H1 (cell line): ENCODE measurements around the gene WDR27. TPM values are rescaled to one million over a fixed set of nuclear protein-coding genes. Genes with fewer than 3 reads are reported as not detected.

ENCODE experiments used
- CTCF ChIA-PET: fragments of 300-600 bp; sonication (Branson Sonifier 250); formaldehyde crosslinking; loops from one replicate; lab custom pipeline; 2021; ENCODE audit not compliant: partially characterized antibody; lab: Charles Lee
- POLR2A ChIA-PET: fragments of 300-600 bp; sonication (Branson Sonifier 250); formaldehyde crosslinking; loops from one replicate; lab custom pipeline; 2021; ENCODE audit warnings: inconsistent platforms; ENCODE audit not compliant: partially characterized antibody; lab: Charles Lee
- DNase-seq, 2 experiments: peaks; one replicate each; pipeline versions ENCODE4 v3.0.0 to v3.0.0-alpha.2; 2010 to 2022; ENCODE audit warnings: low spot score in 2 of 2, low read depth in 1 of 2, mixed read lengths in 1 of 2
- FAIRE-seq: peaks from 2 replicates; lab custom pipeline; 2011; peaks lifted over from hg19 to GRCh38; lab: Jason Lieb, UNC
- H2AFZ ChIP-seq: 2 replicates; pipeline ENCODE4 v1.8.1; 2012; ENCODE audit warnings: low read length, inconsistent platforms
- H2AK5ac ChIP-seq: 2 replicates; pipeline ENCODE4 v1.6.1; 2013; ENCODE audit warnings: low read depth, low read length
- H2BK120ac ChIP-seq: replicated peaks from 2 replicates; pipeline ENCODE3; 2013; ENCODE audit warnings: low read depth, low read length, inconsistent platforms
- H2BK12ac ChIP-seq: 2 replicates; pipeline ENCODE4 v1.6.1; 2013; ENCODE audit warnings: low read depth, low read length
- H2BK15ac ChIP-seq: 2 replicates; pipeline ENCODE4 v1.6.1; 2013; ENCODE audit warnings: low read length
- H2BK20ac ChIP-seq: 2 replicates; pipeline ENCODE4 v1.6.1; 2013; ENCODE audit warnings: low read length
- H2BK5ac ChIP-seq: 2 replicates; pipeline ENCODE4 v1.6.1; 2013; ENCODE audit warnings: low read depth, low read length
- H3K14ac ChIP-seq: 2 replicates; pipeline ENCODE4 v1.6.1; 2013; ENCODE audit warnings: inconsistent platforms; ENCODE audit not compliant: insufficient read length
- H3K18ac ChIP-seq: 2 replicates; pipeline ENCODE4 v1.6.1; 2013; ENCODE audit warnings: low read length; ENCODE audit errors: extremely low read depth
- H3K23ac ChIP-seq: 2 replicates; pipeline ENCODE4 v1.6.1; 2013; ENCODE audit warnings: inconsistent platforms; ENCODE audit not compliant: insufficient read length
- H3K23me2 ChIP-seq: 2 replicates; pipeline ENCODE4 v1.6.1; 2013; ENCODE audit warnings: low read depth, low read length
- H3K27ac ChIP-seq: 2 replicates; pipeline ENCODE4 v1.6.1; 2011; ENCODE audit warnings: low read depth, low read length, inconsistent platforms
- H3K27me3 ChIP-seq, 4 experiments: replicated peaks in 1 of 4; 1 replicate in 1 of 4; 2 replicates in 3 of 4; pipeline versions ENCODE4 v1.6.1 to v1.8.1; 2011 to 2013; ENCODE audit warnings: low read length in 3 of 4, mild to moderate bottlenecking in 3 of 4, inconsistent platforms in 2 of 4, mixed read lengths in 2 of 4, moderate library complexity in 1 of 4; ENCODE audit not compliant: control insufficient read depth in 3 of 4, insufficient read depth in 3 of 4; ENCODE audit errors: extremely low read depth in 1 of 4
- H3K36me3 ChIP-seq, 4 experiments: 2 replicates each; pipeline versions ENCODE4 v1.6.1 to v1.8.1; 2011 to 2013; ENCODE audit warnings: mild to moderate bottlenecking in 4 of 4, low read length in 3 of 4, moderate library complexity in 2 of 4, control low read depth in 1 of 4, inconsistent platforms in 1 of 4; ENCODE audit not compliant: insufficient read depth in 4 of 4, control insufficient read depth in 2 of 4
- H3K4ac ChIP-seq: replicated peaks from 2 replicates; pipeline ENCODE3; 2013; ENCODE audit warnings: low read length, low read depth, mixed read lengths, inconsistent platforms; ENCODE audit not compliant: insufficient read length
- H3K4me1 ChIP-seq, 4 experiments: replicated peaks in 1 of 4; 1 replicate in 1 of 4; 2 replicates in 3 of 4; pipeline versions ENCODE4 v1.6.1 to v1.8.1; 2011 to 2013; ENCODE audit warnings: low read length in 3 of 4, inconsistent platforms in 2 of 4, mixed read lengths in 1 of 4; ENCODE audit not compliant: insufficient read depth in 4 of 4, control insufficient read depth in 3 of 4
- H3K4me2 ChIP-seq, 2 experiments: 2 replicates each; pipeline versions ENCODE4 v1.6.1 to v1.8.1; 2011 to 2013; ENCODE audit warnings: low read depth in 2 of 2, low read length in 2 of 2, control low read depth in 1 of 2, inconsistent platforms in 1 of 2, mild to moderate bottlenecking in 1 of 2; ENCODE audit not compliant: insufficient read depth in 1 of 2
- H3K4me3 ChIP-seq, 4 experiments: fragments of 200-600, 300-600 bp in 1 of 4; sonication (generic), shearing (Covaris generic), sonication (Bioruptor Twin) in 1 of 4; 2 replicates each; pipeline versions ENCODE4 v1.5.1 to v1.8.1; 2011 to 2016; ENCODE audit warnings: low read length in 4 of 4, low read depth in 3 of 4, control low read depth in 2 of 4, inconsistent platforms in 2 of 4, mild to moderate bottlenecking in 2 of 4, mixed read lengths in 1 of 4, moderate library complexity in 1 of 4; ENCODE audit not compliant: insufficient read depth in 2 of 4; ENCODE audit errors: extremely low read depth in 1 of 4
- H3K56ac ChIP-seq: replicated peaks from 2 replicates; pipeline ENCODE3; 2013; ENCODE audit warnings: low read depth, mild to moderate bottlenecking, mixed read lengths, low read length, inconsistent platforms; ENCODE audit not compliant: insufficient read length
- H3K79me1 ChIP-seq: 2 replicates; pipeline ENCODE4 v1.6.1; 2013; ENCODE audit warnings: low read depth, low read length, control low read depth
- H3K79me2 ChIP-seq, 2 experiments: 2 replicates each; pipeline versions ENCODE4 v1.6.1 to v1.8.1; 2012 to 2013; ENCODE audit warnings: low read length in 2 of 2, mild to moderate bottlenecking in 2 of 2, inconsistent platforms in 1 of 2; ENCODE audit not compliant: insufficient read depth in 2 of 2, control insufficient read depth in 1 of 2
- H3K9ac ChIP-seq, 4 experiments: replicated peaks in 1 of 4; 1 replicate in 1 of 4; 2 replicates in 3 of 4; pipeline versions ENCODE4 v1.6.1 to v1.8.1; 2011 to 2013; ENCODE audit warnings: low read depth in 3 of 4, low read length in 3 of 4, control low read depth in 2 of 4, mild to moderate bottlenecking in 2 of 4, moderate library complexity in 2 of 4, inconsistent platforms in 1 of 4; ENCODE audit errors: extremely low read depth in 1 of 4
- H3K9me3 ChIP-seq, 2 experiments: 2 replicates each; pipeline versions ENCODE4 v1.6.1 to v1.8.1; 2012 to 2013; ENCODE audit warnings: mild to moderate bottlenecking in 2 of 2, moderate library complexity in 2 of 2, control low read depth in 1 of 2, inconsistent platforms in 1 of 2, low read depth in 1 of 2, low read length in 1 of 2, mixed read lengths in 1 of 2; ENCODE audit not compliant: insufficient read depth in 2 of 2
- H4K20me1 ChIP-seq, 2 experiments: replicated peaks in 1 of 2; 2 replicates each; pipeline versions ENCODE3 to v1.8.1; 2011 to 2013; ENCODE audit warnings: inconsistent platforms in 2 of 2, low read length in 2 of 2, mild to moderate bottlenecking in 1 of 2; ENCODE audit not compliant: insufficient read depth in 2 of 2, control insufficient read depth in 1 of 2
- H4K5ac ChIP-seq: 2 replicates; pipeline ENCODE4 v1.6.1; 2013; ENCODE audit warnings: low read length, low read depth, mixed read lengths, inconsistent platforms; ENCODE audit not compliant: insufficient read length
- H4K8ac ChIP-seq: 2 replicates; pipeline ENCODE4 v1.8.0; 2013; ENCODE audit warnings: mild to moderate bottlenecking, moderate library complexity, low read length, inconsistent platforms; ENCODE audit not compliant: insufficient read depth; ENCODE audit errors: extremely low read depth
- H4K91ac ChIP-seq: replicated peaks from 2 replicates; pipeline ENCODE3; 2013; ENCODE audit warnings: low read length, mixed read lengths, inconsistent platforms; ENCODE audit not compliant: insufficient read length
- BRCA1 ChIP-seq: IDR thresholded peaks from 2 replicates; pipeline ENCODE4 v1.6.1; 2012; ENCODE audit warnings: low read depth, low read length, improper control_type of control experiment
- CHD2 ChIP-seq: IDR thresholded peaks from 2 replicates; pipeline ENCODE4 v1.6.1; 2012; ENCODE audit warnings: low read length, improper control_type of control experiment
- CREB1 ChIP-seq: IDR thresholded peaks from 2 replicates; pipeline ENCODE4 v1.6.1; 2012; ENCODE audit warnings: inconsistent platforms
- JUN ChIP-seq: IDR thresholded peaks from 2 replicates; pipeline ENCODE4 v1.6.1; 2011; ENCODE audit warnings: low read depth, mild to moderate bottlenecking, improper control_type of control experiment, low read length
- NANOG ChIP-seq: IDR thresholded peaks from 2 replicates; pipeline ENCODE4 v1.6.1; 2011; ENCODE audit warnings: low read length, low read depth, mild to moderate bottlenecking, inconsistent platforms; ENCODE audit not compliant: insufficient read depth, poor library complexity, severe bottlenecking
- PHF8 ChIP-seq: fragments of 200-600 bp; sonication (generic); conservative IDR thresholded peaks from 2 replicates; pipeline ENCODE4 v1.7.1; 2012; ENCODE audit warnings: low read depth, mild to moderate bottlenecking, inconsistent platforms, low read length, moderate library complexity
- POLR2A ChIP-seq, 2 experiments: IDR thresholded peaks; 1 replicate in 1 of 2; 2 replicates in 1 of 2; pipeline ENCODE4 v1.6.1; 2011; ENCODE audit warnings: low read depth in 2 of 2, low read length in 2 of 2, mild to moderate bottlenecking in 2 of 2; ENCODE audit errors: control extremely low read depth in 1 of 2
- POLR2AphosphoS5 ChIP-seq: IDR thresholded peaks from 2 replicates; pipeline ENCODE4 v1.6.1; 2011; ENCODE audit warnings: low read depth, low read length
- POU5F1 ChIP-seq: IDR thresholded peaks from 2 replicates; pipeline ENCODE4 v1.6.1; 2011; ENCODE audit warnings: low read depth, mild to moderate bottlenecking, low read length, moderate library complexity
- SIN3A ChIP-seq, 2 experiments: IDR thresholded peaks in 1 of 2; conservative IDR thresholded peaks in 1 of 2; 2 replicates each; pipeline ENCODE4 v1.6.1; 2011 to 2012; ENCODE audit warnings: low read length in 2 of 2, improper control_type of control experiment in 1 of 2, low read depth in 1 of 2, mild to moderate bottlenecking in 1 of 2
- SUZ12 ChIP-seq: fragments of 200-600 bp; sonication (generic); IDR thresholded peaks from 2 replicates; pipeline ENCODE4 v1.6.1; 2012; ENCODE audit warnings: mild to moderate bottlenecking, inconsistent platforms, low read length, moderate library complexity, mixed read lengths
- TCF12 ChIP-seq: IDR thresholded peaks from 2 replicates; pipeline ENCODE4 v1.6.1; 2011; ENCODE audit warnings: low read depth, mild to moderate bottlenecking, low read length
- WGBS, 2 experiments: shearing (Covaris generic) in 1 of 2; methylation state at CpG; one replicate each; pipeline versions ENCODE4 v1.1.6 to v1.1.7; 2013 to 2015; ENCODE audit warnings: low lambda C conversion rate in 2 of 2, mixed read lengths in 2 of 2, inconsistent platforms in 1 of 2, low coverage in 1 of 2, missing lambda C conversion rate in 1 of 2; ENCODE audit not compliant: insufficient replicate concordance in 2 of 2, insufficient coverage in 1 of 2, insufficient read length in 1 of 2; ENCODE audit errors: extremely low coverage in 1 of 2, missing lambda C conversion rate in 1 of 2; 5-methylcytosine and 5-hydroxymethylcytosine counted together
- polyA plus RNA-seq, 7 experiments: library from polyadenylated mRNA; depleted of rRNA in 3 of 7; stranded (reverse) in 5 of 7; unstranded in 2 of 7; fragments of >200 nt in 5 of 7; fragments of 200-250 nt in 2 of 7; gene quantifications; 1 replicate in 5 of 7; 2 replicates in 1 of 7; 4 replicates in 1 of 7; pipeline versions ENCODE4 v1.2.1 to v1.2.3, GENCODE V29; 2011 to 2013; ENCODE audit warnings: missing spikeins in 2 of 7, mixed read lengths in 2 of 7
- total RNA-seq: library from RNA; stranded (reverse); fragmentation: NEBNext Ultra II Directional; extraction: Animal tissue kit (Norgen Biotek cat#: 25700); gene quantifications from 2 replicates; pipeline ENCODE4 v1.2.1, GENCODE V29; 2021

WDR27 gene
- total and polyA plus RNA-seq, 2 of the 8 experiments (the other 6 are each of a cell fraction or from before 2014, with no cell fraction given) = 53.6 to 68.6 TPM

GRCh38 chr6:169656546-169657283 is 45.1 kb downstream of the WDR27 start:
- H3K36me3 ChIP-seq = peaks cover 15 to 73% (median 47%) of the 10 kb centered on the region in 4 experiments
- H3K4me2 ChIP-seq = no peak overlapping the region
- H2BK5ac ChIP-seq = no peak overlapping the region
- no peak overlapping the region for H3K9ac ChIP-seq
- H3K14ac ChIP-seq = no peak overlapping the region
- H3K23ac ChIP-seq = no peak overlapping the region
- H4K5ac ChIP-seq = no peak overlapping the region
- no peak overlapping the region for H3K4ac ChIP-seq
- no peak overlapping the region for H2AFZ ChIP-seq
- ChIA-PET CTCF (no interaction called here), POLR2A (no interaction called here)
- H4K91ac ChIP-seq = no peak overlapping the region
- no peak overlapping the region for H2AK5ac ChIP-seq
- DNase-seq = no peak
- no peak overlapping the region for H2BK20ac ChIP-seq
- no peak overlapping the region for H3K27ac ChIP-seq
- no peak overlapping the region; the same call in 1 of the 2 replicates for H4K8ac ChIP-seq
- no peak overlapping the region for H3K4me3 ChIP-seq
- peaks cover 0 to 5% of the 10 kb centered on the region in 2 experiments for H4K20me1 ChIP-seq
- H3K18ac ChIP-seq = no peak overlapping the region
- no peaks in the 10 kb centered on the region for H3K27me3 ChIP-seq
- H3K23me2 ChIP-seq = no peaks in the 10 kb centered on the region
- H3K79me2 ChIP-seq = no peaks in the 10 kb centered on the region
- no peak overlapping the region for H3K56ac ChIP-seq
- H2BK120ac ChIP-seq = no peak overlapping the region
- no peak overlapping the region for H2BK15ac ChIP-seq
- H2BK12ac ChIP-seq = no peak overlapping the region
- no peaks in the 10 kb centered on the region for H3K79me1 ChIP-seq
- H3K9me3 ChIP-seq = peaks cover 13 to 29% of the 10 kb centered on the region in 2 experiments
- WGBS, 2 experiments = 90% methylated on average over 23 of the region's 23 CpGs; no CpG with 5 or more reads in 1 of the 2 experiments
- H3K4me1 ChIP-seq = no peaks in the 10 kb centered on the region
- TF ChIP-seq CREB1 (no peak), JUN (no peak), PHF8 (no peak), POLR2A (IDR thresholded peaks at IDR 0.05; ENCODE audit: control extremely low read depth in 1 of 2, low read depth in 2 of 2, low read length in 2 of 2) (no peak), TCF12 (no peak), POLR2AphosphoS5 (no peak), POU5F1 (no peak), BRCA1 (no peak), CHD2 (no peak), NANOG (no peak), SUZ12 (no peak), SIN3A (conservative IDR thresholded peaks at IDR 0.05 in 1 of 2, IDR thresholded peaks at IDR 0.05 in 1 of 2; ENCODE audit: low read depth in 1 of 2, low read length in 2 of 2) (no peak)
- no peak for FAIRE-seq
